ENCODE measurements around the gene ZFP36.

GRCh38 chr19:39384839-39385568 lies 21.6 kb upstream of the ZFP36 start:
- TF ChIP-seq, protein P1, sequence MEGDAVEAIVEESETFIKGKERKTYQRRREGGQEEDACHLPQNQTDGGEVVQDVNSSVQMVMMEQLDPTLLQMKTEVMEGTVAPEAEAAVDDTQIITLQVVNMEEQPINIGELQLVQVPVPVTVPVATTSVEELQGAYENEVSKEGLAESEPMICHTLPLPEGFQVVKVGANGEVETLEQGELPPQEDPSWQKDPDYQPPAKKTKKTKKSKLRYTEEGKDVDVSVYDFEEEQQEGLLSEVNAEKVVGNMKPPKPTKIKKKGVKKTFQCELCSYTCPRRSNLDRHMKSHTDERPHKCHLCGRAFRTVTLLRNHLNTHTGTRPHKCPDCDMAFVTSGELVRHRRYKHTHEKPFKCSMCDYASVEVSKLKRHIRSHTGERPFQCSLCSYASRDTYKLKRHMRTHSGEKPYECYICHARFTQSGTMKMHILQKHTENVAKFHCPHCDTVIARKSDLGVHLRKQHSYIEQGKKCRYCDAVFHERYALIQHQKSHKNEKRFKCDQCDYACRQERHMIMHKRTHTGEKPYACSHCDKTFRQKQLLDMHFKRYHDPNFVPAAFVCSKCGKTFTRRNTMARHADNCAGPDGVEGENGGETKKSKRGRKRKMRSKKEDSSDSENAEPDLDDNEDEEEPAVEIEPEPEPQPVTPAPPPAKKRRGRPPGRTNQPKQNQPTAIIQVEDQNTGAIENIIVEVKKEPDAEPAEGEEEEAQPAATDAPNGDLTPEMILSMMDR (IDR thresholded peaks at IDR 0.05; ENCODE audit: low read depth, low read length) = no peak
- TF ChIP-seq EZH2phosphoT487 (IDR thresholded peaks at IDR 0.05; ENCODE audit: low read depth) = no peak
